MM.1S (cell line): Measurements from ENCODE around the gene ST6GALNAC1.

Experiments used
- DNase-seq: peaks from one replicate; pipeline ENCODE4 v3.0.0-alpha.2; 2015
- H2AFZ ChIP-seq: fragments of 300-600 bp; sonication (generic); 2 replicates; pipeline ENCODE4 v1.6.0; 2016; ENCODE audit warnings: antibody characterized with exemption, low read length
- H3F3A ChIP-seq: fragments of 300-600 bp; sonication (generic); 2 replicates; pipeline ENCODE4 v1.6.1; 2016; ENCODE audit warnings: mild to moderate bottlenecking, antibody characterized with exemption, low read length, moderate library complexity, mixed read lengths; ENCODE audit not compliant: insufficient read depth
- H3K27ac ChIP-seq: fragments of 300-600 bp; sonication (generic); 2 replicates; pipeline ENCODE4 v1.5.1; 2016; ENCODE audit warnings: mild to moderate bottlenecking, low read length
- H3K27me3 ChIP-seq: fragments of 300-600 bp; sonication (generic); replicated peaks from 2 replicates; pipeline ENCODE4 v1.6.0; 2016; ENCODE audit warnings: low read length; ENCODE audit not compliant: insufficient read depth
- H3K36me3 ChIP-seq: fragments of 300-600 bp; sonication (generic); replicated peaks from 2 replicates; pipeline ENCODE4 v1.6.1; 2016; ENCODE audit warnings: mild to moderate bottlenecking, low read length, mixed read lengths; ENCODE audit not compliant: insufficient read depth
- H3K4me1 ChIP-seq: fragments of 300-600 bp; sonication (generic); 2 replicates; pipeline ENCODE4 v1.6.1; 2016; ENCODE audit warnings: low read length, mixed read lengths
- H3K4me2 ChIP-seq: fragments of 300-600 bp; sonication (generic); 2 replicates; pipeline ENCODE4 v1.6.0; 2016; ENCODE audit warnings: low read depth, low read length
- H3K4me3 ChIP-seq: fragments of 300-600 bp; sonication (generic); 2 replicates; pipeline ENCODE4 v1.5.1; 2016; ENCODE audit warnings: low read length, mixed read lengths
- H3K79me2 ChIP-seq: fragments of 300-600 bp; sonication (generic); 2 replicates; pipeline ENCODE4 v1.6.1; 2016; ENCODE audit warnings: mixed run types, low read length, mixed read lengths
- H3K9ac ChIP-seq: fragments of 300-600 bp; sonication (generic); 2 replicates; pipeline ENCODE4 v1.6.1; 2016; ENCODE audit warnings: low read length, mixed read lengths
- H3K9me2 ChIP-seq: fragments of 300-600 bp; sonication (generic); replicated peaks from 2 replicates; pipeline ENCODE4 v1.6.1; 2016; ENCODE audit warnings: mild to moderate bottlenecking, low read length, mixed read lengths; ENCODE audit not compliant: insufficient read depth
- H3K9me3 ChIP-seq: fragments of 300-600 bp; sonication (generic); replicated peaks from 2 replicates; pipeline ENCODE4 v1.6.1; 2016; ENCODE audit warnings: mild to moderate bottlenecking, low read length, mixed read lengths; ENCODE audit not compliant: insufficient read depth
- H4K20me1 ChIP-seq: fragments of 300-600 bp; sonication (generic); 2 replicates; pipeline ENCODE4 v1.6.1; 2016; ENCODE audit warnings: mild to moderate bottlenecking, low read length, moderate library complexity, mixed read lengths; ENCODE audit not compliant: insufficient read depth
- CTCF ChIP-seq: fragments of 300-600 bp; sonication (generic); IDR thresholded peaks from 2 replicates; pipeline ENCODE4 v1.5.1; 2016; ENCODE audit warnings: antibody characterized with exemption, low read length, mixed read lengths
- EZH2 ChIP-seq: fragments of 300-600 bp; sonication (generic); optimal IDR thresholded peaks from 2 replicates; pipeline ENCODE3; 2017; ENCODE audit warnings: low read depth, mild to moderate bottlenecking, antibody characterized with exemption, low read length, mixed read lengths
- EZH2phosphoT487 ChIP-seq: fragments of 300-600 bp; sonication (generic); IDR thresholded peaks from 2 replicates; pipeline ENCODE4 v1.6.1; 2018; ENCODE audit warnings: antibody characterized with exemption, low read length

ST6GALNAC1 gene

DNA sequence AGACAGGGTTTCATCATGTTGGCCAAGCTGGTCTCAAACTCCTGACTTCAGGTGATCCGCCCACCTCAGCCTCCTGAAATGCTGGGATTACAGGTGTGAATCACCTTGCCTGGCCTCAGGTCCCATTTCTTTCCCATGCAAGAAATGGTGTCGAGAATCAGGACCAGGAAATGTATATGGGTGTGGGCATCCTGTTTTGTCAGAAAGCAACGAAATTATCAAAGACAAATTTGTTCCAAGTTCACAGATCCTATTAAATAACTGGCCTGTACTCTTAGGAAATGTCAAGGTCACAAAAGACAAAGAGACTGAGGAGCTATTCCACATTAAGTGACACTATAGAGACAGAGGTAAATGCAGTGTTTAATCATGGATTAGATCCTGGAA is 17.1 kb upstream of the ST6GALNAC1 start:
- Histone ChIP-seq H3K79me2 (no peaks in the 10 kb centered on the region), H3K4me3 (no peak overlapping the region), H3K9ac (no peak overlapping the region), H3K36me3 (no peaks in the 10 kb centered on the region), H3K9me2 (no peaks in the 10 kb centered on the region), H3K27me3 (no peaks in the 10 kb centered on the region), H4K20me1 (no peaks in the 10 kb centered on the region), H3K4me1 (no peaks in the 10 kb centered on the region), H3F3A (no peaks in the 10 kb centered on the region), H2AFZ (no peak overlapping the region), H3K4me2 (no peak overlapping the region), H3K27ac (no peak overlapping the region), H3K9me3 (no peaks in the 10 kb centered on the region)
- no peak for DNase-seq
- no peak for TF ChIP-seq EZH2phosphoT487
- no peak for TF ChIP-seq EZH2
- no peak for TF ChIP-seq CTCF

DNA sequence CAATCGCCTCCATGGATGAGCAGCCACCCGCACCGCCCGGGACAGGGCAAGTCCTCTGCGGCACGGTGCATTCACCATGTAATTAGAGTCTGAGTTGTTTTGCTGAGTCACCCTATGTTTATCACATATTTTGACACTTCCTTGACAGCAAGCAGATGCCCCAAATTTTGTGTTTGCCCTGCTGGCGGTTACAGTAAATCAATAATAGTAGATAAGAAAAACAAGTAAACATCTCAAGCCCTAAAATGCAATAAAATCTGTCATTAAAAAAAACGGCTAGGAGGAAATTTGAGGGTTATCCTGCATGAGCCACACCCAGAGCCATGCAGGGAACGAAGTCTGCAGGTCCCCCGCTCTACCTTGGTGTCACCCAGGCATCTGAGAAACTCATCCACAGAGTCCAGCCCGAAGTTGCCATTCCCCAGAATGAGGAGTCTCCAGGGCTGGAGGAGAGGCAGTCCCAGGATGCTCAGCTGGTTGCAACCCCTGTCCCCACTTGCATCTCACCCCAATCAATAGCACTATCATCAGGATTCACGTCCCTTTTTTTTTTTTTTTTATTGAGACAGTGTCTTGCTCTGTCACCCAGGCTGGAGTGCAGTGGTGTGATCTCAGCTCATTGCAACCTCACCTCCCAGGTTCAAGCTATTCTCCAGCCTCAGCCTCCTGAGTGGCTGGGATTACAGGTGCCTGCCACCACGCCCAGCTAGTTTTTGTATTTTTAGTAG is 16.5 kb upstream of the ST6GALNAC1 start:
- Histone ChIP-seq H3K4me3 (no peak overlapping the region), H3K27ac (no peak overlapping the region), H3K27me3 (no peaks in the 10 kb centered on the region), H3F3A (no peaks in the 10 kb centered on the region), H3K4me1 (no peaks in the 10 kb centered on the region), H2AFZ (no peak overlapping the region), H3K9me2 (no peaks in the 10 kb centered on the region), H3K9ac (no peak overlapping the region), H3K4me2 (no peak overlapping the region), H3K36me3 (no peaks in the 10 kb centered on the region), H3K79me2 (no peaks in the 10 kb centered on the region), H3K9me3 (no peaks in the 10 kb centered on the region), H4K20me1 (no peaks in the 10 kb centered on the region)
- no peak for DNase-seq
- TF ChIP-seq CTCF, result no peak
- no peak for TF ChIP-seq EZH2
- no peak for TF ChIP-seq EZH2phosphoT487

DNA sequence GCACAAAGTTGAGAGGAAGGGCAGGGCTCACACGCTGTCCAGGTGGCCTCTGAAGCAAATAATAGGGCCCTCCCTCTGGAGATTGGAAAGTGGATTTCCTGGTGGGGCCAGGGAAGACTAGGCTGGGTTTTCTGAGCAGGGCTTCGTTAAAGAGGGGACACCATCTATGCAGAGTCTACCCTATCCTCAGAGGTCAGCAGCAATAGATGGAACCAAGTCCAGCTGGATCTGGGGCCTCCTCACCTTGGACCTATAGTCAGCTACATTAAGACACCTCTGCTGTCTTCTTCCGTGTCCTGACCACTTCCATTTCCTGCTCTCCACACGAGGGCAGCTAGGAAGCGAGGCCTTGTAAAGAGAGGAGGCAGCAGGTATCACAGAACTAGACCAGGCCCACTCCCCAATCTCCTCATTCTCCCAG is 14.7 kb upstream of the ST6GALNAC1 start:
- Histone ChIP-seq H4K20me1 (no peaks in the 10 kb centered on the region), H3K4me1 (no peaks in the 10 kb centered on the region), H3K4me3 (no peak overlapping the region), H3F3A (no peaks in the 10 kb centered on the region), H3K27me3 (no peaks in the 10 kb centered on the region), H3K9me3 (no peaks in the 10 kb centered on the region), H3K4me2 (no peak overlapping the region), H3K36me3 (no peaks in the 10 kb centered on the region), H3K79me2 (no peaks in the 10 kb centered on the region), H2AFZ (no peak overlapping the region), H3K27ac (no peak overlapping the region), H3K9me2 (no peaks in the 10 kb centered on the region), H3K9ac (no peak overlapping the region)
- no peak for DNase-seq
- TF ChIP-seq CTCF (no peak), EZH2phosphoT487 (no peak), EZH2 (no peak)
